ENCODE data around the gene SLC41A1.

Gene SLC41A1

DNA sequence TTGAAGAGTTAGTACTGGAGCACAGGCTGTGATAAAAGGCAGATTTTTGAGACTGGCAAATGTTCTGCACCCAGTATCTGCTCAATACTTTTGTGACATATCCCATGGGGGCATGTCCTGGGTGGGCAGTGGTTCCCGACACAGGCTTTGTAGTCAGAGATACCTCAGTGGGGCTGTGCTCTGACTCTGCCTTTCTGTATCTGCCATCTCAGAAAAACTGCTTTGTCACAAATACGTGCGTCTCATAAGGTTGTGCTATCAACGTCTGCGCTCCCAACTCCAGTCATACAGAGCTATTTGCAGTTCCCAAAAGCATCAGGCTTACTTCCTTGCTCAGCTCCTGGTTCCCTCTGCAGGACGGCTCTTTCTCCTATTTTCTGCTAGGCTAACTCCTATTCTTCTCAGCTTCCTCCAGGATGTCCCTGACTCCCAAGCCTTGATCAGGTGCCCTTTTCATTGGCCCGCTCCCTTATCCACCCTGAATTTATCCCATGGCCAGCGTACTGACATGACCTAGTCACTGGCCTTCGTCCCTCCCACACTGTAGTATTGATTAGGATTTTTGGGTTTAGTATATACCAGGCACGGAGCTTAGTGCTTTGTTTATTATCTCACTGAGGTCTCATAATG lies 25.6 kb downstream of the SLC41A1 start:
- no peak overlapping the region for H3K27ac ChIP-seq
- TF ChIP-seq, protein P1, sequence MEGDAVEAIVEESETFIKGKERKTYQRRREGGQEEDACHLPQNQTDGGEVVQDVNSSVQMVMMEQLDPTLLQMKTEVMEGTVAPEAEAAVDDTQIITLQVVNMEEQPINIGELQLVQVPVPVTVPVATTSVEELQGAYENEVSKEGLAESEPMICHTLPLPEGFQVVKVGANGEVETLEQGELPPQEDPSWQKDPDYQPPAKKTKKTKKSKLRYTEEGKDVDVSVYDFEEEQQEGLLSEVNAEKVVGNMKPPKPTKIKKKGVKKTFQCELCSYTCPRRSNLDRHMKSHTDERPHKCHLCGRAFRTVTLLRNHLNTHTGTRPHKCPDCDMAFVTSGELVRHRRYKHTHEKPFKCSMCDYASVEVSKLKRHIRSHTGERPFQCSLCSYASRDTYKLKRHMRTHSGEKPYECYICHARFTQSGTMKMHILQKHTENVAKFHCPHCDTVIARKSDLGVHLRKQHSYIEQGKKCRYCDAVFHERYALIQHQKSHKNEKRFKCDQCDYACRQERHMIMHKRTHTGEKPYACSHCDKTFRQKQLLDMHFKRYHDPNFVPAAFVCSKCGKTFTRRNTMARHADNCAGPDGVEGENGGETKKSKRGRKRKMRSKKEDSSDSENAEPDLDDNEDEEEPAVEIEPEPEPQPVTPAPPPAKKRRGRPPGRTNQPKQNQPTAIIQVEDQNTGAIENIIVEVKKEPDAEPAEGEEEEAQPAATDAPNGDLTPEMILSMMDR (IDR thresholded peaks at IDR 0.05), result no peak
- TF ChIP-seq ZFX (IDR thresholded peaks at IDR 0.05; ENCODE audit: borderline replicate concordance), result no peak

DNA sequence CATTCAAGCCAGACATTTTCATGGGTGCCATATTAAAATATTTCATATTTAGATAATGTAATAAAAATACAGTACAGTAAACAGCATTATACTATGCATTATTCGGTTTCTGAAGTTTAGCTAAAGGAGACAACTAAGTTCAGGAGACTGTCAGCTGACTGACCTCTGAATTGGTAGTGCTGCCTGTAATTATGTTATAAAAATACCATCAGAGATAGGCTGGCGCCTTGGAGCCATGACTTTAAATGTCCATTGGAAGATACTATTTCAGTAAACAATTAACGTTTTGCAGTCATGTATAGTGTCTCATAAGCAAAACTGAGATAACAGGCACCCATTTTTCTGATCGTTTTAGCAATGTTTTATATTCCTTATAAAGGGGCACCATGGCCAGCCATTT lies 26.4 kb downstream of the SLC41A1 start:
- no peak overlapping the region for H3K27ac ChIP-seq
- TF ChIP-seq, protein P1 (IDR thresholded peaks at IDR 0.05), result no peak
- TF ChIP-seq ZFX (IDR thresholded peaks at IDR 0.05; ENCODE audit: borderline replicate concordance), result no peak

DNA sequence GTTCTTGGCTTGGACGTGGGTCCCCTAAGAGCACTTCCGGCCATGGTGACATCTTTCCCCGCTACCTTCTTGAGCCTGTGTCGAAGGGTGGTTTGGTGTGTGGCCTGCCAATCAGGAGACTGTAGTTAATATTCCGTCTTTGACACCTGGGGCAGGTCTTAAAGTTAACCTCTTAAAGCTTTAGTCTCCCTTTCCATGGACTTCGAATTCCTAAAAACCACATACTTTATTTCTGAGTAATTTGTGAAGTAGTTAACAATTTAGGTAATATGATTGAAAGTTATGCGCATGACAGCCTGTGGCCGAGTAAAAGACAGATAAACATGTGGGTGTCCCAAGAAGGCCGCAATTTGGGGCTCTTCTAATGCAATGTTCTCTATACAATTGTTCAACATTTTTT lies 27.6 kb downstream of the SLC41A1 start:
- TF ChIP-seq ZFX (IDR thresholded peaks at IDR 0.05; ENCODE audit: borderline replicate concordance), result no peak
- TF ChIP-seq, protein P1 (IDR thresholded peaks at IDR 0.05), result no peak
- H3K27ac ChIP-seq, result no peak overlapping the region

DNA sequence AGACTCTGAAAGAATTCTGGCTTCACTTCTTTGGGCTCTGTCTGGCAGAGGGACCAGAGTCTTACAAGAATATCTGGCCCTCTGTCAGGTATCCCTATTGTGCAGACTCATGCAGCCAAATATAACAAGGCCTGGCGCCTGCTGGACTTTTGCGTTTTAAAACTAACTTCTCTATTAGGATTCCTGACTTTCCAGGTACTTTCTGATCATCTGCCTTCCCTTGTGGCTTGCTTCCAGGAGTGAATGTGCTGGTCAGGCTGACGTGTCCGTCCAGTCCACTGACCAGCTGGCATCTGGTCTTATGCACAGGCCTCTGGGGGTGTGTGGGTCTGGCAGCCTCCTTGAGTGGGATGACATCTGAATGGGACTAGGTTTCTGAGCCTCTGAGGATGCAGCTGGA lies 29.1 kb downstream of the SLC41A1 start:
- no peak overlapping the region for H3K27ac ChIP-seq
- no peak for TF ChIP-seq ZFX (IDR thresholded peaks at IDR 0.05; ENCODE audit: borderline replicate concordance)

DNA sequence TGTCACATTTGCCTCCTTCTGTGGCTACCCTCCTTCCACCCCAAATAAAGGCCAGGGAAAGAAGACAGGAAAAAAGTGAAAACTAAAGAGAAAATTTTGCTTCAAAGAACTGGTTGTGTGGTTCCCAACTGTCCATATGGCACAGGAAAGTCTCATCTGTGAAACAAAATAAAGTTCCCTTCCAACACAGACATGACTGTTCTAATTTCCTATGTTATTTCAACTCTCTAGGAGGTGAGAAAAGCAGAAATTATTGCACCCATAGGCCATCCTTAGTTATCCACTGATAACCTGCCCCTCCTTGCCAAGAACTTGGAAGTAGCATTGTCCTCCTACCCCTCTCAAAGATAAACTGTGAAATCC lies 29.6 kb downstream of the SLC41A1 start:
- TF ChIP-seq ZFX (IDR thresholded peaks at IDR 0.05; ENCODE audit: borderline replicate concordance), result no peak
- TF ChIP-seq, protein P1 (IDR thresholded peaks at IDR 0.05), result no peak
- no peak overlapping the region for H3K27ac ChIP-seq

DNA sequence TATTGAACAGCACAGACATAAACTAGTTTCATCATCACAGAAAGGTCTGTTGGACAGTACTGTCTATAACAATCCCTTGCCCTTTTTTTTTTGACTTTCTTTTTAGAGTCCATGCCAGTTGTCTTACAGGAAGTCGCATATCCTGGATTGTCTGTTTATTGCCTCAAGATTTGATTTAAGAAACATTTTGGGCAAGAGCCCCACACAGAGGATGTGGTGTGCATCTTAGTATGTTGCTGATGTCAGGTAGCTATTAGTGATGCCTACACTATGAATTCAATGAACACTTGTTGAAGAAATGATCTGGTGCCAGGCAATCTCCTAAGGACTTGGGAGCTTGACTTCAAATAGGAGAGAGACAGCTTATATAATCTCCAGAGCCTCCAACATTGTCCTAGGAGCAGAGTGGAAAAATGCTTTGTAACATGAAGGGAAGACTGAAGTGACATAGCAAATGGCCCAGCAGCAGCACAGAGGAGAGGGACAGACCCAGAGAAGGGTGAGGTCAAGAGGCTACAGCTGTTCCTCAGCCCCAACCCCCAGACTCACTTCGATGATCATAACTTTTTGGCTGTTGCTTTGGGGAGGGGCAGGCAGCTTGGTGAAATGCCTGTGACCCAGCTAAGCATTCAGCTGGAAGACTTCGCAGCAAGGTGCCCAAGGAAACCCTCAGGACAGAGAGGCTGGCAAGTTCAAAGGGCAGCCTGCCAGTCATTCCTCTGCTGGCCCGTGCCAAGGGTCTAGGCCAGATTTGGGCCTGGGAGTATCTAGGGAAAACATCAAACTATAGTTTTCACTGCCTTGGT lies 30.2 kb downstream of the SLC41A1 start:
- no peak overlapping the region for H3K27ac ChIP-seq
- no peak for TF ChIP-seq ZFX (IDR thresholded peaks at IDR 0.05; ENCODE audit: borderline replicate concordance)
- TF ChIP-seq, protein P1 (IDR thresholded peaks at IDR 0.05), result no peak

DNA sequence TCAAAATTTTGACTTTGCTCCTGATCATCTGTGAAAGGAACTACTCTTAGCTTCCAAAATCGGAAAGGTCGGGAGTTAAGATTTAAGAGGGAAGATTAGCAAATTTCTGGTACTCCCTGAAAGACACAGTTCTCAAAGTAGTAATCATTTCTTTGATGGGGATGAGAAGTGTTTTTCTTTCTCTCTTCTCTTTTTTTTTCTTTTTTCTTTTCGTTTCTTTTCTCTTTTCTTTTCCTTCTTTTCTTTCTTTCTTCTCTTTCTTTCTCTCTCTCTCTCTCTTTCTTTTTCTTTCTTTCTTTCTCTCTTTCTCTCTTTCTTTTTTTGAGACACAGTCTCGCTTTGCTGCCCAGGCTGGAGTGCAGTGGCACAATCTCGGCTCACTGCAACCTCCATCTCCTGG lies 32.7 kb downstream of the SLC41A1 start:
- no peak overlapping the region for H3K27ac ChIP-seq
- no peak for TF ChIP-seq ZFX (IDR thresholded peaks at IDR 0.05; ENCODE audit: borderline replicate concordance)

DNA sequence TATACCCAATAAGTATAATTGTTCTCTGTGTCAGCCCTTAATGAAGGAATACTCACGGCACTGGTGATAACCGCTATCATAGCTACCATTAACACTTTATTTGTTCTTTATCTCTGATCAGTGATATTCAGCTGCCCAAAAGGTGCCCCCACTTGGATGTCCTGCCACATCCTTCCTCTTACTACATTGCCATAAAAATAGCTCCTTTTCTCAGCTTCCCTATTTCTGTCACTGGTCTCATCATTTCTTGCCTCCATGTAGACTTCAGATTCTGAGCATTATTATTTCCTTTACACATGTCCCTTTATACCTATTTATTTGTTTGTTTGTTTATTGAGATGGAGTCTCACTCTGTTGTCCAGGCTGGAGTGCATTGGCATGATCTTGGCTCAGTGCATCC lies 35.0 kb downstream of the SLC41A1 start:
- TF ChIP-seq, protein P1 (IDR thresholded peaks at IDR 0.05), result no peak
- no peak for TF ChIP-seq ZFX (IDR thresholded peaks at IDR 0.05; ENCODE audit: borderline replicate concordance)
- H3K27ac ChIP-seq, result no peak overlapping the region

Measured in 22Rv1 (cell line).